ENCODE results near the gene DISC1.

DISC1 gene

GRCh38 chr1:232020352-232020751 is 393.8 kb downstream of the DISC1 start:
- Mint-ChIP-seq H3K4me1 (no peaks in the 10 kb centered on the region), H3K27ac (no peak overlapping the region), H3K4me3 (no peak overlapping the region), H3K27me3 (no peaks in the 10 kb centered on the region), H3K9me3 (no peaks in the 10 kb centered on the region), H3K36me3 (no peaks in the 10 kb centered on the region)
- DNase-seq = no peak
- CTCF ChIA-PET = no interaction called here

GRCh38 chr1:232029315-232029714 is 402.7 kb downstream of the DISC1 start:
- H3K27ac Mint-ChIP-seq = no peak overlapping the region
- H3K36me3 Mint-ChIP-seq = peaks cover 7% of the 10 kb centered on the region
- H3K4me1 Mint-ChIP-seq = no peaks in the 10 kb centered on the region
- no peak for DNase-seq
- H3K4me3 Mint-ChIP-seq = no peak overlapping the region
- CTCF ChIA-PET = no interaction called here
- no peaks in the 10 kb centered on the region for H3K9me3 Mint-ChIP-seq
- peaks cover 5% of the 10 kb centered on the region for H3K27me3 Mint-ChIP-seq

- H3K9me3 Mint-ChIP-seq = no peaks in the 10 kb centered on the region
- H3K36me3 Mint-ChIP-seq = peaks cover 7% of the 10 kb centered on the region
- no peak overlapping the region for H3K27ac Mint-ChIP-seq
- H3K4me1 Mint-ChIP-seq = no peaks in the 10 kb centered on the region
- CTCF ChIA-PET = no interaction called here
- peaks cover 5% of the 10 kb centered on the region for H3K27me3 Mint-ChIP-seq
- no peak overlapping the region for H3K4me3 Mint-ChIP-seq
- DNase-seq = no peak
These were observed 404.6 kb downstream of the DISC1 start for GRCh38 chr1:232031156-232031555.

- Mint-ChIP-seq H3K27ac (no peak overlapping the region), H3K4me3 (no peak overlapping the region), H3K27me3 (peaks cover 5% of the 10 kb centered on the region), H3K9me3 (no peaks in the 10 kb centered on the region), H3K4me1 (no peaks in the 10 kb centered on the region), H3K36me3 (peaks cover 9% of the 10 kb centered on the region)
- no peak for DNase-seq
- CTCF ChIA-PET = no interaction called here
These were observed 406.7 kb downstream of the DISC1 start for GRCh38 chr1:232033285-232033684.

- DNase-seq = no peak
- H3K9me3 Mint-ChIP-seq = no peaks in the 10 kb centered on the region
- no peak overlapping the region for H3K4me3 Mint-ChIP-seq
- H3K4me1 Mint-ChIP-seq = no peaks in the 10 kb centered on the region
- H3K36me3 Mint-ChIP-seq = peaks cover 9% of the 10 kb centered on the region
- CTCF ChIA-PET = no interaction called here
- H3K27me3 Mint-ChIP-seq = peaks cover 5% of the 10 kb centered on the region
- no peak overlapping the region for H3K27ac Mint-ChIP-seq
These were observed 408.0 kb downstream of the DISC1 start for GRCh38 chr1:232034556-232034955.

GRCh38 chr1:232036181-232036933 is 409.8 kb downstream of the DISC1 start:
- no peaks in the 10 kb centered on the region for H3K9me3 Mint-ChIP-seq
- DNase-seq = no peak
- no peak overlapping the region for H3K4me3 Mint-ChIP-seq
- CTCF ChIA-PET = no interaction called here
- no peaks in the 10 kb centered on the region for H3K4me1 Mint-ChIP-seq
- peaks cover under 1% of the 10 kb centered on the region for H3K27me3 Mint-ChIP-seq
- peaks cover 9% of the 10 kb centered on the region for H3K36me3 Mint-ChIP-seq
- H3K27ac Mint-ChIP-seq = no peak overlapping the region

- no peaks in the 10 kb centered on the region for H3K27me3 Mint-ChIP-seq
- H3K4me1 Mint-ChIP-seq = no peaks in the 10 kb centered on the region
These were observed 411.3 kb downstream of the DISC1 start for GRCh38 chr1:232037774-232038388.

GRCh38 chr1:232038706-232039677 is 412.4 kb downstream of the DISC1 start:
- CTCF ChIA-PET = no interaction called here
- H3K27me3 Mint-ChIP-seq = no peaks in the 10 kb centered on the region
- H3K27ac Mint-ChIP-seq = no peak overlapping the region
- DNase-seq = no peak
- peaks cover 4% of the 10 kb centered on the region for H3K36me3 Mint-ChIP-seq
- H3K9me3 Mint-ChIP-seq = no peaks in the 10 kb centered on the region
- no peak overlapping the region for H3K4me3 Mint-ChIP-seq
- no peaks in the 10 kb centered on the region for H3K4me1 Mint-ChIP-seq

More at GRCh38 chr1:232037774-232038388, 411.3 kb downstream of the DISC1 start:
- H3K4me3 Mint-ChIP-seq = no peak overlapping the region
- H3K9me3 Mint-ChIP-seq = no peaks in the 10 kb centered on the region
- H3K36me3 Mint-ChIP-seq = peaks cover 9% of the 10 kb centered on the region
- DNase-seq = no peak
- CTCF ChIA-PET = no interaction called here
- H3K27ac Mint-ChIP-seq = no peak overlapping the region

- H3K4me3 Mint-ChIP-seq = no peak overlapping the region
- DNase-seq = no peak
- H3K4me1 Mint-ChIP-seq = no peaks in the 10 kb centered on the region
- no peak overlapping the region for H3K27ac Mint-ChIP-seq
- no peaks in the 10 kb centered on the region for H3K9me3 Mint-ChIP-seq
- H3K27me3 Mint-ChIP-seq = no peaks in the 10 kb centered on the region
- CTCF ChIA-PET = no interaction called here
- H3K36me3 Mint-ChIP-seq = peaks cover 2% of the 10 kb centered on the region
These were observed 413.7 kb downstream of the DISC1 start for GRCh38 chr1:232040260-232040659.

- no peak overlapping the region for H3K4me3 Mint-ChIP-seq
- no peak overlapping the region for H3K27ac Mint-ChIP-seq
- no peaks in the 10 kb centered on the region for H3K4me1 Mint-ChIP-seq
- H3K36me3 Mint-ChIP-seq = no peaks in the 10 kb centered on the region
- CTCF ChIA-PET = no interaction called here
- H3K27me3 Mint-ChIP-seq = no peaks in the 10 kb centered on the region
- H3K9me3 Mint-ChIP-seq = no peaks in the 10 kb centered on the region
- DNase-seq = no peak
These were observed 418.1 kb downstream of the DISC1 start for GRCh38 chr1:232044728-232045127.

GRCh38 chr1:232045139-232045994 is 418.8 kb downstream of the DISC1 start:
- H3K36me3 Mint-ChIP-seq = no peaks in the 10 kb centered on the region
- no peak for DNase-seq
- H3K4me1 Mint-ChIP-seq = no peaks in the 10 kb centered on the region
- CTCF ChIA-PET = no interaction called here
- H3K9me3 Mint-ChIP-seq = no peaks in the 10 kb centered on the region
- no peak overlapping the region for H3K4me3 Mint-ChIP-seq
- H3K27ac Mint-ChIP-seq = no peak overlapping the region
- no peaks in the 10 kb centered on the region for H3K27me3 Mint-ChIP-seq

- Mint-ChIP-seq H3K4me3 (no peak overlapping the region), H3K4me1 (no peaks in the 10 kb centered on the region), H3K27me3 (no peaks in the 10 kb centered on the region), H3K27ac (no peak overlapping the region), H3K36me3 (no peaks in the 10 kb centered on the region), H3K9me3 (no peaks in the 10 kb centered on the region)
- DNase-seq = no peak
- CTCF ChIA-PET = no interaction called here
These were observed 420.1 kb downstream of the DISC1 start for GRCh38 chr1:232046451-232047306.

- DNase-seq = no peak
- Mint-ChIP-seq H3K4me3 (no peak overlapping the region), H3K36me3 (no peaks in the 10 kb centered on the region), H3K9me3 (no peaks in the 10 kb centered on the region), H3K4me1 (no peaks in the 10 kb centered on the region), H3K27ac (no peak overlapping the region), H3K27me3 (no peaks in the 10 kb centered on the region)
- CTCF ChIA-PET = no interaction called here
These were observed 420.9 kb downstream of the DISC1 start for GRCh38 chr1:232047473-232047872.

All from activated naive CD4-positive, alpha-beta T cell treated with anti-CD3 and anti-CD28 coated beads, Interleukin-2, amount 10 ng/mL, durations not matched to agents 7 days and 5 days (primary cell).